ENCODE results near the gene HDAC11.

The HDAC11 gene

DNA sequence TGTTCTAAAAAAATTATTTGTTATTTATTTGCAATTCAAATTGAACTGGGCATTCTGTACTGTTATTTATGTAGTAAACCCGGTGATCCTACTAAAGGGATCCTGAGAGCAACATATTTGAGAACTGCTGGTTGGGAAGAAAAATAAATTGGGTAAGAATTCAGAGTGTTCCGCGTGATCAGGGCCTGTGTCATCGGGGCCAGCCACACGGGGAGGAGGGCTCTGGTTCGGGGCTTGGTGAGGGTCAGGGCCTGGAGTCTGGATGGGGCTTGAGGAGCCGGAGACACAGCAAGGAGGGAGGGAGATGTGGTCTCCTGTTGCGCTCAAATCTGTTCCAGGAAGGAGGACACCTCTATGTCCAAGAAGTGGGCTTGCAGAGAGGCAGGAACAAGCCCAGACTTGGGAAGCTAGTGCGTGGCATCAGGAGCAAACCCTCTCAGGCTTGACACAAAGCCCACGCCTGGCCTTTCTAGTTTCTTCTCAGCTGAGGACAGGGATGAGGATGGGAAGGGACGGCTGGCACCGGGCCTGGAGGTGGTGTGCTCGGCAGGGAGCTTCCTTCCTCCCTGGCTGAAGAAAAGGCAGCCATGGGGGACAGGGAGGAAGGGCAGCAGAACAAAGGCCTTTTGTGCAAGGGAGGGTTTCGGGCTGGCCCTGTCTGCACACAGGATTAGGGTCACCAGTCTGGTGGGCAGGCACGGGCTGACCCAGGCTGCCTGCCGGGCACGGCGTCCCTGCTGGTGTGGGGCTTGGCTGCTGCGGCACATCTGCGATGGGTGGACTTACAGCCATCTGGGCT is 45.9 kb downstream of the HDAC11 start:
- DNase-seq (ENCODE audit: low spot score) = no peak

GRCh38 chr3:13526626-13526949 is 46.5 kb downstream of the HDAC11 start:
- DNase-seq (ENCODE audit: low spot score) = no peak

GRCh38 chr3:13528217-13528867 is 48.2 kb downstream of the HDAC11 start:
- peak; percentile 20 for DNase-seq (ENCODE audit: low spot score)

- no peak for DNase-seq (ENCODE audit: low spot score)
Measured at GRCh38 chr3:13529196-13530112, 49.3 kb downstream of the HDAC11 start.

DNA sequence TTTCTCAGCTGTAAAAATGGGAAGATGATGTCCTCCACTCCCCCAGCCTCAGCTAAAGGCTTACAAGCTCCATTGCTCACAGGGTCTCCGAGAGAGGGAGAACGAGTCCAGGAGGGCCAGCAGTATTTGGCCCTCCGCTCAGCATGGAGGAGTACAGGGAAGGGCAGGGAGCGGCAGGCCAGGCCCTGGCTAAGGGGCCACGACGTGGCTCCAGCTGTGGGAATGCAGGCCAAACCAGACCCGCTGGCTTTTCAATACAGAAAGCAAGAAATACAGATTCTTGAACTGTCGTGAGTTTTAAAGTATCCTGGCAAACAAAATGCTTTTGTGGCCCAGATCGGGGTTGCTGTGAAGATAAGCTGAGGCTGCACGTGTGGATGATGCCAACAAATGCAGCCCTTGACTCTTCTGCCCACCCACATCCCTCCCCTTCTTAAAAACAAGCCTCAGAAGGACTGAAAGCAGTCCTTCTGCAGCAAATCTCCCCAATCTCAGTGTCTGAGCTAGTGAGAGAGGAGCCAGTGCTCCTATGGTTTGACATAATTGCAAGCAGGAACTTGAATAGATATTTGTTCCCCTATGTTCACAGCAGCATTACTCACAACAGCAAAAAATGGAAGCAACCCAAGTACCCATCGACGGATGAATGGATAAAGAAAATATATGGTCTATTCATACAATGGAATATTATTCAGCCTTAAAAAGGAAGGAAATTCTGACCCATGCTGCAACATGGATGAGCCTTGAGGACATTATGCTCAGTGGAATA is 50.3 kb downstream of the HDAC11 start:
- DNase-seq (ENCODE audit: low spot score) = no peak

DNA sequence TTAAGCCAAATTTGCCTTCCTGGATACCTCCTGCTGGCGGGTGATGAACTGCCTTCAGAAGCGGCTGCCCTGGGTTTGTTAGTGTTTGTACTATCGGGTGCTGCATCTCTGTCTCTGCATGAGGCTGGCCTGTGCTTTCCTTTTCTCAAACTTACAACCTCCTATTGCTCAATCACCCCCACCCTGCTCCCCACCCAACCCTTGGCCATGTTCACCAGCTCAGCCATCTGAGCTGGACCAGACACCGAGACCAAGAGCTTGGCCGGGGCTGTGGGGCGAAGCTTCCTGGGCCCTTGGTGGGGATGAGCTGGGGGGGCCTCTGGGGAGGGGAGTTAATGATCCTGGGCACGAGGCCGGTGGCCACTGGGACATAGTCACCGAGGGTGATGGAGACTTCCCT is 52.0 kb downstream of the HDAC11 start:
- no peak for DNase-seq (ENCODE audit: low spot score)

DNA sequence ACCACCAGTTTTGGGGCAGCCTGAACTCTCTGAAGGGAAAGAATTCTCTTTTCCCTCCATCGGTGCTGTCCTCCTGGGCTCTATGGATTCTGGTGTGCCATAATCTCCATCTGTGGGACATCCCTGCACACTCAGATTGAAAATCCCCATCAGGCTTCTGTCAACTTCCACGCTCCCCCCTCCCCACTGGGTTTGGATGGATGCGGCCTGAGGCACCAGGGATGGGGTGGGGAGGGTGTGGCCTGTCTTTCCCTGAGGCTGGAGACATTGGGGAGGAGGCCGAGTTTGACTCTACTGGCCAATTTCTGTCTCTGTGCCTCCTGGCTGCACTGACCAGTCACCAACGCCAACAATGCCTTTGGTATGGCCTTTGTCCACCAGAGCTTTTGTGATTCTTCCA is 52.5 kb downstream of the HDAC11 start:
- no peak for DNase-seq (ENCODE audit: low spot score)

DNA sequence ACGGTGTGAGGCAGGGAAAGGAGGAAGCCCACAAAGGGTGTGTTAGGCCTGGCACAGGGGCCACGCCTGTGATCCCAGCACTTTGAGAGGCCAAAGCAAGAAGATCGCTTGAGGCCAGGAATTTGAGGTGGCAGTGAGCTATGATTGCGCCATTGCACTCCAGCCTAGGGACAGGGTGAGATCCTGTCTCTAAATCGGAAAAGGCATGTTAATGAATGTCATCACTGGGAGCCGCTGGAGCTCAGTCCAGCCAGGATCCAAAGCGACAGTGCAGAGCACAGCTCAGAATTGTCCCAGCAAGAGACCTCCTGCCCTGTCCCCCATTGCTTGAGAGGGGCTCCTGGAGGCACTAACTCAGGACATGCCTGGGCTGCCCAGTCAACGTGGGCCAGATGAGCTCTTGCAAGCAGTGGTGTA is 53.8 kb downstream of the HDAC11 start:
- DNase-seq (ENCODE audit: low spot score) = no peak

- DNase-seq (ENCODE audit: low spot score) = no peak
Measured at GRCh38 chr3:13535526-13535875, 55.4 kb downstream of the HDAC11 start.

- DNase-seq (ENCODE audit: low spot score) = no peak
Measured at GRCh38 chr3:13535905-13536304, 55.8 kb downstream of the HDAC11 start.

DNA sequence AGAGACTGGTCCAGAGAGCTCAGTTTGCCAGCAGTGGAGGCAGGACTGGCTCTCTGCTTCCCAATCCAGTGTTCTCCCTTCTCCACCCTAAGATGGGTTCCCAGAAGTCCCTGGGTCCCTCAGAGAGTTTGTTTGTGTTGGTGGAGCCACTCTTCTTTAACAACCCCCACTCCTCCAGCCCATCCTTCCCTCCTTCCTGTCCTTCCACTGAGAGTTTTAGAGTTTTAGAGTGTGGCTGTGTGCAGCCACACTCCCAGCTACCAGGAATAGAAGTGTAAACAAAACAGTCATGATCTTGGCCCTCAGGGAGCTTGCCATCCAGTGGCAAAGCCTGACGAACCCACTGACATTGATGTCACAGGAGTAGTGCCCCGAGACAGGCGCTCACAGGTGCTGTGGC is 56.3 kb downstream of the HDAC11 start:
- DNase-seq (ENCODE audit: low spot score) = no peak

DNA sequence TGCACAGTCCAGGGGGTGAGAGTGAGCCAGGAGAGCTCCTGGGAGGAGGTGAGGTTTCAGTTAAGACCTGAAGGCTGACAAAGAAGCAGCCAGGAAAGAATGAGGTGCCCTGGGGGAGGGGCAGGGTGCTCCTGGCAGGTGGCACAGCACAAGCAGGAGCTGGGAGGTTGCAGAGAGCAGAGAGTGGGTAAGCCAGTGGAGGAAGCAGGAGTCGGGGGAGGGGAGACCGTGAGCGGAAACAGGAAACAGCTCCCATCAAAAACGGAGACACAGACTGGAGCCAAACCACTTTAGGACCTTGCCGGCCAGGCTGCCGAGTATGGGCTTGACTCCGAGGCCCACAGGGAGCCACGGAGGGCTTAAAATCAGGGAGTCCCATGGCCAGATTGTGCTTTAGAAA is 56.7 kb downstream of the HDAC11 start:
- no peak for DNase-seq (ENCODE audit: low spot score)

DNA sequence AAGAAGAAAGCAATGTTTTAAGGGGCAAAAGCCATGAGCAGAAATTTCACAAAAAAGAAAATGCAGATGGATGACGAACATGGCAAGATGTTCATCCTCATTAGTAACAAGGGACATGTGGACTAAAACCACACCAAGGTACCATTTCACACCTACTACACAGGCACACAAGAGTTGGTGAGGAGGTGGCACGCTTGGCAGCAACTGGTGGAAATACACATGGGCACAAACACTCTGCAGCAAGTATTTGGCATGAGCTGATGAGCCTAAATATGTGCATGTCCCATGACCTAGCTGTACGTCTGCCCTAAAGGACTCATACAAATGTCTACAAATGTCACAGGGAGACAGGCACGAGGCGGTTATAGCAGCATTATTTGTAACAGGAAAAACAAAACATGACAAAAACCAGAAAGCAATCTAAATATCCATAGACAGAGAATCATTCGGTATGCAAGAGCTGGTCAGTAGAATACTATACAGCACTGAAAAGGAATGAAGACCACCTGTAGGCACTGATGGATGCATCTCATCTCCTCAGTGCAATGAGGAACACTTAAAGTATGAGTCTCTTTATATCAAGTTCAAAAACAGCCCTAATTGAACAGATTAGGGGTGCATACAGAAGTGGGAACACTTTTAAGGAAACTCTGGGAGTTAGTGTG is 57.3 kb downstream of the HDAC11 start:
- no peak for DNase-seq (ENCODE audit: low spot score)

- DNase-seq (ENCODE audit: low spot score) = peak; percentile 10
Measured at GRCh38 chr3:13537909-13538296, 57.8 kb downstream of the HDAC11 start.

DNA sequence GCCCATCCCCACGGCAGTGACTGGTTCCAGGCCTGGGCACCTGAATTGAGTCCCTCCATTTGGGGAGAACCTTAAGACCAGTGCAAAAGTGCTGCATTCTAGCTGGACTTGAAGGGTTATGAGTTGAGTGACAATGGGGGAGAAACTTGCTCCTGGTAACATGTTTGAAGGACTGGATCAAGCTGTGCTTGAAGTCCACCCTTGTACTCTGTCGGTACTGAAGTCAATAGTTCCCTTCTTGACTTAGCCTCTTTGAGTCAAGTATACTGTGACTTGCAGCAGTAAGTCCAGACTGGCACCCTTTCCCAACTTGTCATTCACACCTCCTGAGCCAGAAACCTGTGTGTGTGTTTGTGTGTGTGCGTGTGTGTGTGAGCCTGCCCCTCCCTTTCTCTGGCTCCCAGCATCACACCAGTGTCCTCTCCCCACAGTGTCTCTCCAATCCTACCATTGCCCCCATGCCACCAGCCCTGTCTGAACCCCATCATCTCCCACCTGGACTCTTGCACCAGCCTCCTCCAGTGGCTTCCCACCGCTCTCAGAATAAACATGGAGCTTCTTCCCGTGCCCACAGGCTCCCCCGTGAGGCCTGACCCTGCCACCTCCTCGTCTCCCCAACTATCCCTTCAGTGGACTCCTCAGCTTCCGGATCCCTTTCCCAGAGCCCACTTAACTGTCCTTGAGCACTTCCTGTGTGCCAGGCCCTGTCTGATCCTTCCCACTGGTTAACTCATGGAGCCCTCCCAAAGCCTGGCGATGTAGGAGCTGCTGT is 58.6 kb downstream of the HDAC11 start:
- no peak for DNase-seq (ENCODE audit: low spot score)

GRCh38 chr3:13539292-13539638 is 59.2 kb downstream of the HDAC11 start:
- no peak for DNase-seq (ENCODE audit: low spot score)

GRCh38 chr3:13539671-13540070 is 59.6 kb downstream of the HDAC11 start:
- no peak for DNase-seq (ENCODE audit: low spot score)

GRCh38 chr3:13540297-13540995 is 60.3 kb downstream of the HDAC11 start:
- no peak for DNase-seq (ENCODE audit: low spot score)

- DNase-seq (ENCODE audit: low spot score) = no peak
Measured at GRCh38 chr3:13541691-13542090, 61.6 kb downstream of the HDAC11 start.

- DNase-seq (ENCODE audit: low spot score) = no peak
Measured at GRCh38 chr3:13542142-13542541, 62.0 kb downstream of the HDAC11 start.
